CD14-positive monocyte (primary cell): ENCODE data around the gene NAGS. TPM values are rescaled to one million over a fixed set of nuclear protein-coding genes. Genes with fewer than 3 reads are reported as not detected.
"Not testable (repeated sequence)": the region's sequence is repeated elsewhere in the genome, so short reads cannot be mapped to it uniquely, and the experiment has no call there.

ENCODE experiments used
- DNase-seq, 3 donors: peaks; one replicate each; pipeline ENCODE4 v3.0.0-alpha.2; 2011 to 2022
- H2AFZ ChIP-seq: 2 replicates; pipeline ENCODE4 v1.6.0; 2012; ENCODE audit warnings: mild to moderate bottlenecking, low read depth, low read length, inconsistent platforms; ENCODE audit not compliant: insufficient read depth, poor library complexity, severe bottlenecking
- H3K27ac ChIP-seq, 2 donors: 1 replicate in 1 of 2; 2 replicates in 1 of 2; pipeline ENCODE4 v1.5.1; 2012 to 2013; ENCODE audit warnings: low read length in 2 of 2, control low read depth in 1 of 2, inconsistent platforms in 1 of 2, low read depth in 1 of 2, mild to moderate bottlenecking in 1 of 2
- H3K27me3 ChIP-seq, 2 donors: one replicate each; pipeline versions ENCODE4 v1.6.0 to v1.6.1; 2011 to 2013; ENCODE audit warnings: low read length in 2 of 2; ENCODE audit not compliant: control insufficient read depth in 2 of 2, insufficient read depth in 2 of 2
- H3K36me3 ChIP-seq, 2 donors: replicated peaks in 1 of 2; 1 replicate in 1 of 2; 2 replicates in 1 of 2; pipeline versions ENCODE4 v1.5.1 to v1.6.1; 2012 to 2013; ENCODE audit warnings: low read length in 2 of 2, control low read depth in 1 of 2, inconsistent platforms in 1 of 2, mild to moderate bottlenecking in 1 of 2; ENCODE audit not compliant: insufficient read depth in 2 of 2, control insufficient read depth in 1 of 2
- H3K4me1 ChIP-seq, 2 donors: 1 replicate in 1 of 2; 2 replicates in 1 of 2; pipeline versions ENCODE4 v1.5.1 to v1.6.1; 2012 to 2013; ENCODE audit warnings: low read length in 2 of 2, control low read depth in 1 of 2, inconsistent platforms in 1 of 2, mild to moderate bottlenecking in 1 of 2, moderate library complexity in 1 of 2; ENCODE audit not compliant: insufficient read depth in 2 of 2, control insufficient read depth in 1 of 2
- H3K4me2 ChIP-seq: replicated peaks from 2 replicates; pipeline ENCODE3; 2012; ENCODE audit warnings: low read length, moderate library complexity, mild to moderate bottlenecking; ENCODE audit not compliant: poor library complexity, severe bottlenecking; ENCODE audit errors: extremely low read depth
- H3K4me3 ChIP-seq, 3 experiments: fragments of 200-600 bp in 1 of 3; sonication (generic) in 1 of 3; replicated peaks in 1 of 3; 1 replicate in 2 of 3; 2 replicates in 1 of 3; pipeline ENCODE4 v1.5.1; 2011 to 2013; ENCODE audit warnings: low read length in 3 of 3, mild to moderate bottlenecking in 3 of 3, control low read depth in 2 of 3, low read depth in 2 of 3, inconsistent platforms in 1 of 3, moderate library complexity in 1 of 3
- H3K79me2 ChIP-seq: 2 replicates; pipeline ENCODE4 v1.6.0; 2012; ENCODE audit warnings: mild to moderate bottlenecking, control low read depth, inconsistent platforms, low read length, moderate library complexity; ENCODE audit not compliant: insufficient read depth
- H3K9ac ChIP-seq: 2 replicates; pipeline ENCODE4 v1.6.0; 2017; ENCODE audit warnings: low read length, mild to moderate bottlenecking; ENCODE audit not compliant: insufficient read depth, poor library complexity, severe bottlenecking
- H3K9me3 ChIP-seq, 2 donors: replicated peaks in 1 of 2; 1 replicate in 1 of 2; 2 replicates in 1 of 2; pipeline versions ENCODE4 v1.5.1 to v1.6.1; 2012 to 2013; ENCODE audit warnings: low read length in 2 of 2, control low read depth in 1 of 2; ENCODE audit not compliant: control insufficient read depth in 1 of 2, insufficient read depth in 1 of 2
- H4K20me1 ChIP-seq: 2 replicates; pipeline ENCODE4 v1.6.0; 2012; ENCODE audit warnings: mild to moderate bottlenecking, low read length, control low read depth, moderate library complexity; ENCODE audit not compliant: insufficient read depth
- H3K27ac Mint-ChIP-seq, 7 donors: one replicate each; pipeline ENCODE4 v1.8.0; 2020; ENCODE audit warnings: mild to moderate bottlenecking in 7 of 7, mixed read lengths in 7 of 7, moderate library complexity in 6 of 7, inconsistent platforms in 2 of 7
- H3K27me3 Mint-ChIP-seq, 3 donors: one replicate each; pipeline ENCODE4 v1.8.0; 2021 to 2022; ENCODE audit warnings: low read depth in 3 of 3, mild to moderate bottlenecking in 3 of 3, mixed read lengths in 3 of 3, moderate library complexity in 3 of 3, inconsistent platforms in 1 of 3
- H3K36me3 Mint-ChIP-seq, 2 donors: one replicate each; pipeline ENCODE4 v1.8.0; 2020; ENCODE audit warnings: mixed read lengths in 2 of 2, inconsistent platforms in 1 of 2, mild to moderate bottlenecking in 1 of 2
- H3K4me1 Mint-ChIP-seq: one replicate; pipeline ENCODE4 v1.8.0; 2020; ENCODE audit warnings: mild to moderate bottlenecking, mixed read lengths
- H3K4me3 Mint-ChIP-seq, 2 donors: one replicate each; pipeline ENCODE4 v1.8.0; 2020; ENCODE audit warnings: mild to moderate bottlenecking in 2 of 2, mixed read lengths in 2 of 2, moderate library complexity in 1 of 2
- H3K9me3 Mint-ChIP-seq, 7 donors: one replicate each; pipeline ENCODE4 v1.8.0; 2020 to 2022; ENCODE audit warnings: mixed read lengths in 7 of 7, mild to moderate bottlenecking in 6 of 7, moderate library complexity in 6 of 7, inconsistent platforms in 2 of 7
- WGBS: methylation state at CpG from one replicate; pipeline ENCODE4 v1.1.5; 2013; ENCODE audit warnings: missing lambda C conversion rate; ENCODE audit not compliant: insufficient coverage; 5-methylcytosine and 5-hydroxymethylcytosine counted together
- intact Hi-C, 2 donors: fragments of 100-400 bp; cut with micrococcal nuclease; formaldehyde crosslinking; loops; one replicate each; pipeline versions ENCODE4 v1.15.0 to v1.15.1; 2023
- polyA plus RNA-seq, 3 donors: library from polyadenylated mRNA; depleted of rRNA in 1 of 3; unstranded in 2 of 3; stranded (reverse) in 1 of 3; fragments of 300-500 nt in 2 of 3; fragments of >200 nt in 1 of 3; fragmentation: Illumina TruSeq in 2 of 3; gene quantifications; 1 replicate in 2 of 3; 2 replicates in 1 of 3; pipeline ENCODE4 v1.2.3, GENCODE V29; 2012 to 2021
- TF ChIP-seq, protein P1 (sequence below): fragments of 200-600 bp; IDR thresholded peaks from one replicate; pipeline ENCODE4 v1.8.0; 2022; ENCODE audit warnings: antibody characterized with exemption, mild to moderate bottlenecking

The NAGS gene
- polyA plus RNA-seq, 3 donors = 0.65 to 0.93 (median 0.84) TPM

- H3K4me1 ChIP-seq = no peaks in the 10 kb centered on the region
- intact Hi-C loops = no loop called here
- H3K27me3 ChIP-seq = peaks cover 3 to 16% of the 10 kb centered on the region in 2 donors
- H3K27ac ChIP-seq = no peak overlapping the region
- H3K9ac ChIP-seq = no peak overlapping the region
- H2AFZ ChIP-seq = no peak overlapping the region
- no peaks in the 10 kb centered on the region for H3K9me3 ChIP-seq
- H4K20me1 ChIP-seq = no peaks in the 10 kb centered on the region
- H3K79me2 ChIP-seq = no peaks in the 10 kb centered on the region
- TF ChIP-seq, protein P1, sequence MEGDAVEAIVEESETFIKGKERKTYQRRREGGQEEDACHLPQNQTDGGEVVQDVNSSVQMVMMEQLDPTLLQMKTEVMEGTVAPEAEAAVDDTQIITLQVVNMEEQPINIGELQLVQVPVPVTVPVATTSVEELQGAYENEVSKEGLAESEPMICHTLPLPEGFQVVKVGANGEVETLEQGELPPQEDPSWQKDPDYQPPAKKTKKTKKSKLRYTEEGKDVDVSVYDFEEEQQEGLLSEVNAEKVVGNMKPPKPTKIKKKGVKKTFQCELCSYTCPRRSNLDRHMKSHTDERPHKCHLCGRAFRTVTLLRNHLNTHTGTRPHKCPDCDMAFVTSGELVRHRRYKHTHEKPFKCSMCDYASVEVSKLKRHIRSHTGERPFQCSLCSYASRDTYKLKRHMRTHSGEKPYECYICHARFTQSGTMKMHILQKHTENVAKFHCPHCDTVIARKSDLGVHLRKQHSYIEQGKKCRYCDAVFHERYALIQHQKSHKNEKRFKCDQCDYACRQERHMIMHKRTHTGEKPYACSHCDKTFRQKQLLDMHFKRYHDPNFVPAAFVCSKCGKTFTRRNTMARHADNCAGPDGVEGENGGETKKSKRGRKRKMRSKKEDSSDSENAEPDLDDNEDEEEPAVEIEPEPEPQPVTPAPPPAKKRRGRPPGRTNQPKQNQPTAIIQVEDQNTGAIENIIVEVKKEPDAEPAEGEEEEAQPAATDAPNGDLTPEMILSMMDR = no peak
- DNase-seq = no peak
- no peaks in the 10 kb centered on the region for H3K4me1 Mint-ChIP-seq
- no peaks in the 10 kb centered on the region for H3K36me3 ChIP-seq
- H3K27ac Mint-ChIP-seq = no peak overlapping the region
- H3K4me3 ChIP-seq = no peak overlapping the region
- peaks cover 20 to 31% (median 21%) of the 10 kb centered on the region in 3 donors for H3K27me3 Mint-ChIP-seq
- H3K4me3 Mint-ChIP-seq = no peak overlapping the region
- H3K4me2 ChIP-seq = no peak overlapping the region
- WGBS = no CpG with 5 or more reads among the region's 2 CpGs
- no peaks in the 10 kb centered on the region for H3K36me3 Mint-ChIP-seq
- peaks cover 0 to 8% (median 0%) of the 10 kb centered on the region in 7 donors for H3K9me3 Mint-ChIP-seq
Measured at GRCh38 chr17:43958748-43959352, 45.6 kb upstream of the NAGS start.

- H3K4me3 ChIP-seq, DNase-seq, H3K36me3 Mint-ChIP-seq, H3K36me3 ChIP-seq, H3K4me3 Mint-ChIP-seq, H3K27ac ChIP-seq, H3K9me3 Mint-ChIP-seq, H4K20me1 ChIP-seq, H3K9ac ChIP-seq, H2AFZ ChIP-seq, H3K4me1 ChIP-seq, H3K79me2 ChIP-seq, H3K9me3 ChIP-seq, intact Hi-C loops, H3K4me1 Mint-ChIP-seq, H3K4me2 ChIP-seq, H3K27me3 ChIP-seq: not testable (repeated sequence)
- H3K27me3 Mint-ChIP-seq = peaks cover 6 to 17% (median 14%) of the 10 kb centered on the region in 3 donors
- WGBS = 94% methylated on average over 3 of the region's 6 CpGs
- peak overlapping the region in 1 of 7 donors; percentile 76 for H3K27ac Mint-ChIP-seq
Measured at GRCh38 chr17:43961292-43961691, 43.1 kb upstream of the NAGS start.
